ENCODE results near the gene C6orf136.

DNA sequence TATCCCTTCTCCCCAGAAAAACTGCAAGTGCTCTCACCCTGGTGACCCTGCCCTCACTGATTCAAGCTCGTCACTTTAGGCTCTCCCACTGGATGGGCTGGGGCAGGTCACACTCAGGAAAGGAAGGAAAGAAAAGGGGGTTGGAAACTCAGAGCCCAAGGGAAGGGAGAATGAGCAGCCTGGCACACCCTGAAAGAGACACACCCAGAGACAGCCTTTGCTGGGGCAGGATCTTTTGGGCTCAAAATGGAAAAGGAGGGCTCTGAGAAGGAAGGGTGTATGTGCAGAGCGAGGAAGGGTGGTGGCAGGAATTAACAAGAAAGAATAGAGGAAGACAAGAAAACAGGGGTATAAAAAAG lies 37.0 kb downstream of the C6orf136 start:
- TF ChIP-seq EZH2 (IDR thresholded peaks at IDR 0.05; ENCODE audit: borderline replicate concordance, low read length): no peak
- TF ChIP-seq, protein P1, sequence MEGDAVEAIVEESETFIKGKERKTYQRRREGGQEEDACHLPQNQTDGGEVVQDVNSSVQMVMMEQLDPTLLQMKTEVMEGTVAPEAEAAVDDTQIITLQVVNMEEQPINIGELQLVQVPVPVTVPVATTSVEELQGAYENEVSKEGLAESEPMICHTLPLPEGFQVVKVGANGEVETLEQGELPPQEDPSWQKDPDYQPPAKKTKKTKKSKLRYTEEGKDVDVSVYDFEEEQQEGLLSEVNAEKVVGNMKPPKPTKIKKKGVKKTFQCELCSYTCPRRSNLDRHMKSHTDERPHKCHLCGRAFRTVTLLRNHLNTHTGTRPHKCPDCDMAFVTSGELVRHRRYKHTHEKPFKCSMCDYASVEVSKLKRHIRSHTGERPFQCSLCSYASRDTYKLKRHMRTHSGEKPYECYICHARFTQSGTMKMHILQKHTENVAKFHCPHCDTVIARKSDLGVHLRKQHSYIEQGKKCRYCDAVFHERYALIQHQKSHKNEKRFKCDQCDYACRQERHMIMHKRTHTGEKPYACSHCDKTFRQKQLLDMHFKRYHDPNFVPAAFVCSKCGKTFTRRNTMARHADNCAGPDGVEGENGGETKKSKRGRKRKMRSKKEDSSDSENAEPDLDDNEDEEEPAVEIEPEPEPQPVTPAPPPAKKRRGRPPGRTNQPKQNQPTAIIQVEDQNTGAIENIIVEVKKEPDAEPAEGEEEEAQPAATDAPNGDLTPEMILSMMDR (conservative IDR thresholded peaks at IDR 0.05 in 1 of 2, IDR thresholded peaks at IDR 0.05 in 1 of 2; ENCODE audit: extremely low read depth in 1 of 2, insufficient read depth in 1 of 2, low read depth in 1 of 2, low read length in 2 of 2): no peak
